Panc1 (cell line): ENCODE data around the gene PLA2G4C.

Experiments used
- TCF7L2 ChIP-seq: IDR thresholded peaks from 2 replicates; pipeline ENCODE4 v1.6.1; 2011; ENCODE audit warnings: mild to moderate bottlenecking, low read depth, low read length, inconsistent platforms
- TF ChIP-seq, protein P1 (sequence below): fragments of 450-650 bp; IDR thresholded peaks from 2 replicates; pipeline ENCODE4 v1.5.1; 2017; ENCODE audit warnings: mild to moderate bottlenecking

DNA sequence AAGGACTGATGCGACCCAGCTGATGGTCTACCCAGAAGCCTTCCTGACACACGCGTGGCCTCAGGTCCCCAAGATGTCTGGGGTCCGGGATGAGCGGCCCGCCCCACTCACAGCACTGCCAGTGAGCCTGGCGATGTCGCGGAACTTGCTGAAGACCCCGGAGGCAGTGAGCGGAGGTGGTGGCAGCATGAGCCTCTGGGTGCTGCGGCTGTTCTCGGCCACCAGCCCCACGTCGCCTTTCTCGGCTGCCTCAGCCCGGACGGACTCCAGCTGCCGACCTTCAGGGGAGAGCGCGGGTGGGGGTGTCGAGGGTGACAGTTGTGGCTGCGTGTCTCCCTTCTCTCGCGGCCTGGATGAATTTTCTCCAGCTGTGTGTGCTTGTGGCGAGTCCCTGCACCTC lies 26.8 kb upstream of the PLA2G4C start:
- TF ChIP-seq, protein P1, sequence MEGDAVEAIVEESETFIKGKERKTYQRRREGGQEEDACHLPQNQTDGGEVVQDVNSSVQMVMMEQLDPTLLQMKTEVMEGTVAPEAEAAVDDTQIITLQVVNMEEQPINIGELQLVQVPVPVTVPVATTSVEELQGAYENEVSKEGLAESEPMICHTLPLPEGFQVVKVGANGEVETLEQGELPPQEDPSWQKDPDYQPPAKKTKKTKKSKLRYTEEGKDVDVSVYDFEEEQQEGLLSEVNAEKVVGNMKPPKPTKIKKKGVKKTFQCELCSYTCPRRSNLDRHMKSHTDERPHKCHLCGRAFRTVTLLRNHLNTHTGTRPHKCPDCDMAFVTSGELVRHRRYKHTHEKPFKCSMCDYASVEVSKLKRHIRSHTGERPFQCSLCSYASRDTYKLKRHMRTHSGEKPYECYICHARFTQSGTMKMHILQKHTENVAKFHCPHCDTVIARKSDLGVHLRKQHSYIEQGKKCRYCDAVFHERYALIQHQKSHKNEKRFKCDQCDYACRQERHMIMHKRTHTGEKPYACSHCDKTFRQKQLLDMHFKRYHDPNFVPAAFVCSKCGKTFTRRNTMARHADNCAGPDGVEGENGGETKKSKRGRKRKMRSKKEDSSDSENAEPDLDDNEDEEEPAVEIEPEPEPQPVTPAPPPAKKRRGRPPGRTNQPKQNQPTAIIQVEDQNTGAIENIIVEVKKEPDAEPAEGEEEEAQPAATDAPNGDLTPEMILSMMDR: no peak
- TF ChIP-seq TCF7L2: no peak
